NCI-H345 (cell line): ENCODE results near the gene ZNF341.
"Not testable (repeated sequence)": the region's sequence is repeated elsewhere in the genome, so short reads cannot be mapped to it uniquely, and the experiment has no call there.

Experiments used
- DNase-seq: peaks from one replicate; lab custom pipeline; 2025; lab: John Stamatoyannopoulos, UW

Gene ZNF341

GRCh38 chr20:33730946-33731692 is 677 bp upstream of the ZNF341 start:
- DNase-seq = no peak

- peak; percentile 98 for DNase-seq
Measured at GRCh38 chr20:33732166-33732970, 572 bp downstream of the ZNF341 start.

- DNase-seq = peak; percentile 7
Measured at GRCh38 chr20:33733654-33734576, 2.1 kb downstream of the ZNF341 start.

GRCh38 chr20:33736962-33737361 is 5.2 kb downstream of the ZNF341 start:
- DNase-seq = no peak

GRCh38 chr20:33739493-33739892 is 7.7 kb downstream of the ZNF341 start:
- DNase-seq = no peak

GRCh38 chr20:33740189-33740588 is 8.4 kb downstream of the ZNF341 start:
- DNase-seq = no peak

GRCh38 chr20:33744181-33744580 is 12.4 kb downstream of the ZNF341 start:
- no peak for DNase-seq

- no peak for DNase-seq
Measured at GRCh38 chr20:33744773-33745385, 13.1 kb downstream of the ZNF341 start.

GRCh38 chr20:33746325-33746998 is 14.7 kb downstream of the ZNF341 start:
- no peak for DNase-seq

GRCh38 chr20:33751775-33752174 is 20.0 kb downstream of the ZNF341 start:
- no peak for DNase-seq

GRCh38 chr20:33753143-33753542 is 21.3 kb downstream of the ZNF341 start:
- no peak for DNase-seq

- DNase-seq = no peak
Measured at GRCh38 chr20:33753763-33754162, 22.0 kb downstream of the ZNF341 start.

GRCh38 chr20:33755936-33756490 is 24.2 kb downstream of the ZNF341 start:
- not testable (repeated sequence) for DNase-seq

- DNase-seq = no peak
Measured at GRCh38 chr20:33757046-33757445, 25.2 kb downstream of the ZNF341 start.

- DNase-seq = no peak
Measured at GRCh38 chr20:33757458-33757857, 25.7 kb downstream of the ZNF341 start.

GRCh38 chr20:33761698-33762250 is 30.0 kb downstream of the ZNF341 start:
- no peak for DNase-seq

GRCh38 chr20:33765099-33765498 is 33.3 kb downstream of the ZNF341 start:
- no peak for DNase-seq

- DNase-seq = no peak
Measured at GRCh38 chr20:33765592-33765991, 33.8 kb downstream of the ZNF341 start.

- DNase-seq = no peak
Measured at GRCh38 chr20:33766686-33767085, 34.9 kb downstream of the ZNF341 start.

- DNase-seq = no peak
Measured at GRCh38 chr20:33767777-33768138, 36.0 kb downstream of the ZNF341 start.

GRCh38 chr20:33769043-33769442 is 37.2 kb downstream of the ZNF341 start:
- no peak for DNase-seq
